Measurements from ENCODE around the gene IL22RA1. TPM values are rescaled to one million over a fixed set of nuclear protein-coding genes. Genes with fewer than 3 reads are reported as not detected.

Gene IL22RA1
- polyA plus RNA-seq, 2 of the 4 experiments (the other 2 are of a cell fraction) = 1.5 to 1.7 TPM

- TF ChIP-seq HES2 (IDR thresholded peaks at IDR 0.05) (no peak), ELK1 (IDR thresholded peaks at IDR 0.05; ENCODE audit: low read depth, low read length) (no peak), RAD21 (conservative IDR thresholded peaks at IDR 0.05 in 1 of 2, IDR thresholded peaks at IDR 0.05 in 1 of 2) (no peak), ATOH8 (CRISPR knock-in tag; IDR thresholded peaks at IDR 0.05; ENCODE audit: low read depth) (no peak), ZNF302 (CRISPR knock-in tag; IDR thresholded peaks at IDR 0.05) (no peak), HMGXB4 (CRISPR knock-in tag; IDR thresholded peaks at IDR 0.05; ENCODE audit: borderline replicate concordance) (no peak), SMC3 (IDR thresholded peaks at IDR 0.05) (no peak), EHMT2 (IDR thresholded peaks at IDR 0.05; ENCODE audit: low read depth) (no peak), RCOR1 (IDR thresholded peaks at IDR 0.05; ENCODE audit: low read depth, low read length) (no peak), CHD4 (IDR thresholded peaks at IDR 0.05; ENCODE audit: borderline replicate concordance) (no peak), BHLHE40 (IDR thresholded peaks at IDR 0.05; ENCODE audit: low read depth, low read length) (no peak), HOXB13 (CRISPR knock-in tag; IDR thresholded peaks at IDR 0.05; ENCODE audit: low read depth) (no peak), MAX (IDR thresholded peaks at IDR 0.05) (no peak), KDM5A (IDR thresholded peaks at IDR 0.05) (no peak), PHF8 (IDR thresholded peaks at IDR 0.05; ENCODE audit: borderline replicate concordance, low read depth) (no peak), HDAC2 (IDR thresholded peaks at IDR 0.05) (no peak), RNF2 (IDR thresholded peaks at IDR 0.05; ENCODE audit: borderline replicate concordance, low read depth) (no peak)
- no peaks in the 10 kb centered on the region for H3K4me1 ChIP-seq
- DNase-seq (ENCODE audit: low read depth in 1 of 2, low spot score in 1 of 2) (no peak), ATAC-seq (no peak), FAIRE-seq (no peak)
- no peak overlapping the region for H3K27ac ChIP-seq
- WGBS (ENCODE audit: missing lambda C conversion rate) = 95% methylated on average over 12 of the region's 18 CpGs
- no peak overlapping the region for H3K4me2 ChIP-seq
- CTCF ChIA-PET = interaction anchor here (0.7 to 9.3 kb wide), 2 partner anchors 12 to 236 kb away, joined by 3 to 88 read pairs; no protein-coding TSS in a partner anchor
- H3K4me3 ChIP-seq = no peak overlapping the region
- no peaks in the 10 kb centered on the region for H3K9me3 ChIP-seq
- POLR2A ChIA-PET = no interaction called here
Observed at GRCh38 chr1:24156542-24157260, 13.8 kb upstream of the IL22RA1 start.

GRCh38 chr1:24155011-24155782, 12.3 kb upstream of the IL22RA1 start:
- TF ChIP-seq ZSCAN20 (CRISPR knock-in tag; IDR thresholded peaks at IDR 0.05) (no peak), RAD21 (conservative IDR thresholded peaks at IDR 0.05 in 1 of 2, IDR thresholded peaks at IDR 0.05 in 1 of 2) (peak in 1 of 2 experiments; percentile 4; a peak in 1 of 5 replicates), EP300 (IDR thresholded peaks at IDR 0.05) (no peak), ELK1 (IDR thresholded peaks at IDR 0.05; ENCODE audit: low read depth, low read length) (no peak), TP53 (CRISPR knock-in tag; IDR thresholded peaks at IDR 0.05) (no peak), HES2 (IDR thresholded peaks at IDR 0.05) (no peak), E2F6 (IDR thresholded peaks at IDR 0.05; ENCODE audit: borderline replicate concordance, low read depth) (no peak), HEYL (CRISPR knock-in tag; IDR thresholded peaks at IDR 0.05) (no peak), CBX2 (IDR thresholded peaks at IDR 0.05; ENCODE audit: borderline replicate concordance, low read depth) (no peak)
- Histone ChIP-seq H3K9me3 (no peaks in the 10 kb centered on the region), H3K4me3 (no peak overlapping the region), H3K4me1 (peaks cover 4% of the 10 kb centered on the region; the same call in 1 of the 3 replicates), H3K4me2 (no peak overlapping the region), H3K27ac (no peak overlapping the region)
- 67% methylated on average over 11 of the region's 11 CpGs for WGBS (ENCODE audit: missing lambda C conversion rate)
- ATAC-seq (peak in 1 of 2 experiments; percentile 51; a peak in 3 of 6 replicates), DNase-seq (ENCODE audit: low read depth in 1 of 2, low spot score in 1 of 2) (peak; percentile 26 to 27), FAIRE-seq (no peak)
- CTCF ChIA-PET = interaction anchor here (1.1 to 9.3 kb wide), 5 partner anchors 30 to 238 kb away, joined by 3 to 88 read pairs (median 5); no protein-coding TSS in a partner anchor
- POLR2A ChIA-PET = no interaction called here

Data from A549 (cell line).